Calu3 (cell line): Measurements from ENCODE around the gene PBLD. TPM values are rescaled to one million over a fixed set of nuclear protein-coding genes. Genes with fewer than 3 reads are reported as not detected.
A peak's percentile ranks its signal among the peaks of the same experiment; 100 is the strongest.

Source experiments
- Bru-seq: library from RNA; stranded (reverse); fragments of 400-500 nt; gene quantifications from one replicate; lab custom pipeline; 2021; lab: Mats Ljungman, UMichigan
- BruChase-seq, 2 experiments: library from RNA; stranded (reverse); fragments of 400-500 nt; gene quantifications; one replicate each; lab custom pipeline; 2021; lab: Mats Ljungman, UMichigan
- BruUV-seq: library from RNA; stranded (reverse); fragments of 400-500 nt; replicated peaks from 2 replicates; lab custom pipeline; 2021; lab: Mats Ljungman, UMichigan
- CTCF ChIA-PET: fragments of 300-600 bp; sonication (Branson Sonifier 250); formaldehyde crosslinking; loops from one replicate; lab custom pipeline; 2022; ENCODE audit warnings: antibody characterized with exemption; lab: Charles Lee
- DNase-seq: peaks from one replicate; pipeline ENCODE4 v3.0.0; 2022
- H3K27ac Mint-ChIP-seq: one replicate; pipeline ENCODE4 v1.8.0; 2022; ENCODE audit warnings: mixed read lengths; ENCODE audit not compliant: unreplicated experiment
- H3K27me3 Mint-ChIP-seq: one replicate; pipeline ENCODE4 v1.8.0; 2022; ENCODE audit warnings: mixed read lengths; ENCODE audit not compliant: unreplicated experiment
- H3K36me3 Mint-ChIP-seq: one replicate; pipeline ENCODE4 v1.8.0; 2022; ENCODE audit warnings: mild to moderate bottlenecking, moderate library complexity, mixed read lengths; ENCODE audit not compliant: insufficient read depth, unreplicated experiment
- H3K4me1 Mint-ChIP-seq: one replicate; pipeline ENCODE4 v1.8.0; 2022; ENCODE audit warnings: mild to moderate bottlenecking, low read depth, mixed read lengths; ENCODE audit not compliant: unreplicated experiment
- H3K4me3 Mint-ChIP-seq: one replicate; pipeline ENCODE4 v1.8.0; 2022; ENCODE audit warnings: mild to moderate bottlenecking, low read depth, moderate library complexity, mixed read lengths; ENCODE audit not compliant: unreplicated experiment
- H3K9me3 Mint-ChIP-seq: one replicate; pipeline ENCODE4 v1.8.0; 2022; ENCODE audit warnings: low read depth, mixed read lengths; ENCODE audit not compliant: unreplicated experiment
- intact Hi-C: fragments of 100-400 bp; cut with micrococcal nuclease; formaldehyde crosslinking; loops from one replicate; pipeline ENCODE4 v1.10.0; 2022; ENCODE audit not compliant: unreplicated experiment
- long read RNA-seq: library from polyadenylated mRNA; stranded (forward); transcript quantifications from one replicate; pipeline ENCODE4 v2.0.0, GENCODE V29; 2022
- total RNA-seq: library from RNA; stranded (reverse); gene quantifications from 2 replicates; pipeline ENCODE4 v1.2.3, GENCODE V29; 2022
- TF ChIP-seq, protein P1 (sequence below): fragments of 200-600 bp; IDR thresholded peaks from one replicate; pipeline ENCODE4 v1.8.0; 2022; ENCODE audit warnings: antibody characterized with exemption; ENCODE audit not compliant: unreplicated experiment

The PBLD gene
- total RNA-seq (8.9 TPM in 2 replicates), Bru-seq, nascent RNA (percentile 55 among the genes with signal in this experiment), BruChase-seq, experiment 1, labeled RNA remaining after a 6-hour chase (percentile 50 among the genes with signal in this experiment), BruChase-seq, experiment 2, labeled RNA remaining after a 2-hour chase (percentile 56 among the genes with signal in this experiment)
- long read RNA-seq, transcript PBLD-202 (10 exons, 2,165 nt), result major isoform, 5 of 9 reads
- long read RNA-seq, partial matches to known transcripts, result 1 of 9 reads
- long read RNA-seq, other reads (novel, unspliced or antisense), result 2 of 9 reads

DNA sequence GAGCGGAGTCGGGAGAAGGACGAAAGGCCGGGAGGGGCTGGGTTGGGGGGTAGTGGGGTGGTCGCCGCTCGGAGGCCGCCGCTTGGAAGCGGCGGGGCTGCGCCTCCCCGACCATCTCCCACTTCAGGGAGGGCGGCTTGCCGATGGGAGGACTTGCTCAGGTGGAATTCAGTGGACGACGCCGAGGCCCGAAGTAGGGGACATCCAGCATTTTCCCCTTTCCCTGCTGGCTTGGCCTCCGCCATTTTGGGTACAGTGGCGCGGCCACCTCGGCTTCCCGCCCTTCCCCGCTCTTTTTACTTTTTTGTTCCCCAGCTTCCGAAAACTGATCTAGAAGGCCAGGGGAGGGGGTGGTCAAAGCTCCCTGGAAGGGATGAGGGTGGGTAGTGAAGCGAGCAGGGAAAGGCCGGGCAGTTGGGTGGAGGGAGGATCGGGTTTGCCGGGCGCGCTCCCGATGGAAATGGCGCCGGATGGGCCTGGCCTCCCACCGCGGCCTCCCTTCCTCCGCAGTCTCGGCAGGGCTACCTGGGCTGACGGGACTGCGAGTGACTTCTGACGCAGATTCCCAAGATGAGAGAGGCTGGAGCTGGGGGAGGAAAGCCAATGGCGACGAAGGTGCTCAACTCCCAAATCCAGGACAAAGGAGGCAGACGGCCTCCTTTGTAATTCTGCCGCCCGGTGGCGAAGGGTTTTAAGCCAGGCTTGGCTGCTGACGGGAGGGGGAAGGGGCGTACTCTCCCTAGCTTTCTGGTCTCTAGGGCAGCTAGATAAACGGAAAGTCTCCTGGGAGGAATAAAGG is at the start of gene PBLD:
Gene PBLD (minus strand): TSS at position 670 of the 799 bp plus-strand sequence. CDS start 26,084 bp downstream, outside the sequence.
- CTCF ChIA-PET, result interaction anchor here (0.6 to 3.1 kb wide), 10 partner anchors 10 to 528 kb away, joined by 3 to 18 read pairs (median 4); no protein-coding TSS in a partner anchor
- intact Hi-C loops, result loop anchor here (10.0 kb wide), 1 partner anchor 448 kb away; the partner anchor contains the start of gene SIRT1
- peak within 1 kb of the TSS; percentile 88 for H3K27ac Mint-ChIP-seq
- peak; percentile 81 for DNase-seq
- H3K27me3 Mint-ChIP-seq, result no peaks in the 10 kb centered on the region
- H3K36me3 Mint-ChIP-seq, result peaks cover 79% of the 10 kb centered on the region
- H3K9me3 Mint-ChIP-seq, result no peaks in the 10 kb centered on the region
- peak within 1 kb of the TSS; percentile 98 for H3K4me3 Mint-ChIP-seq
- no TSS peak for BruUV-seq
- TF ChIP-seq, protein P1, sequence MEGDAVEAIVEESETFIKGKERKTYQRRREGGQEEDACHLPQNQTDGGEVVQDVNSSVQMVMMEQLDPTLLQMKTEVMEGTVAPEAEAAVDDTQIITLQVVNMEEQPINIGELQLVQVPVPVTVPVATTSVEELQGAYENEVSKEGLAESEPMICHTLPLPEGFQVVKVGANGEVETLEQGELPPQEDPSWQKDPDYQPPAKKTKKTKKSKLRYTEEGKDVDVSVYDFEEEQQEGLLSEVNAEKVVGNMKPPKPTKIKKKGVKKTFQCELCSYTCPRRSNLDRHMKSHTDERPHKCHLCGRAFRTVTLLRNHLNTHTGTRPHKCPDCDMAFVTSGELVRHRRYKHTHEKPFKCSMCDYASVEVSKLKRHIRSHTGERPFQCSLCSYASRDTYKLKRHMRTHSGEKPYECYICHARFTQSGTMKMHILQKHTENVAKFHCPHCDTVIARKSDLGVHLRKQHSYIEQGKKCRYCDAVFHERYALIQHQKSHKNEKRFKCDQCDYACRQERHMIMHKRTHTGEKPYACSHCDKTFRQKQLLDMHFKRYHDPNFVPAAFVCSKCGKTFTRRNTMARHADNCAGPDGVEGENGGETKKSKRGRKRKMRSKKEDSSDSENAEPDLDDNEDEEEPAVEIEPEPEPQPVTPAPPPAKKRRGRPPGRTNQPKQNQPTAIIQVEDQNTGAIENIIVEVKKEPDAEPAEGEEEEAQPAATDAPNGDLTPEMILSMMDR, result no peak
- H3K4me1 Mint-ChIP-seq, result peaks cover 64% of the 10 kb centered on the region

DNA sequence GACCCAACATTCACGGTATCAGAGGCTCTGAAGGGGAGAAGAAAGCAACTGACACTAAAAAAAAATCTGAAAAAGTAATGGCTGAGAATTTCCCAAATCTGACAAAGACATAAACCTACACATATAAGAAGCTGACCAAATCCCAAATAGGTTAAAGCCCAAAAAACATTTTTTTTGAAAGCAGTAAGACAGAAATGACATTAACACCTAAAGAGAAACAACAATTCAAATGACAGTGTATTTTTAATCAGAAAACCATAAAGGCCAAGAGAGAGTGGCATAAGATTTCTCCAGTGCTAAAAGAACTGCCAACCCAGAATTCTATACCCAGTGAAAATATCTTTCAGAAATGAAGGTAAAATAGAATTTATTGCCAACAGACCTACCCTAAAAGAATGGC is 38.9 kb upstream of the PBLD start:
- Mint-ChIP-seq H3K27ac (no peak overlapping the region), H3K4me3 (no peak overlapping the region), H3K9me3 (no peaks in the 10 kb centered on the region), H3K4me1 (no peaks in the 10 kb centered on the region), H3K27me3 (no peaks in the 10 kb centered on the region), H3K36me3 (peaks cover 37% of the 10 kb centered on the region)
- no peak for DNase-seq
- TF ChIP-seq, protein P1, result no peak
- intact Hi-C loops, result no loop called here
- no TSS peak for BruUV-seq
- CTCF ChIA-PET, result no interaction called here

DNA sequence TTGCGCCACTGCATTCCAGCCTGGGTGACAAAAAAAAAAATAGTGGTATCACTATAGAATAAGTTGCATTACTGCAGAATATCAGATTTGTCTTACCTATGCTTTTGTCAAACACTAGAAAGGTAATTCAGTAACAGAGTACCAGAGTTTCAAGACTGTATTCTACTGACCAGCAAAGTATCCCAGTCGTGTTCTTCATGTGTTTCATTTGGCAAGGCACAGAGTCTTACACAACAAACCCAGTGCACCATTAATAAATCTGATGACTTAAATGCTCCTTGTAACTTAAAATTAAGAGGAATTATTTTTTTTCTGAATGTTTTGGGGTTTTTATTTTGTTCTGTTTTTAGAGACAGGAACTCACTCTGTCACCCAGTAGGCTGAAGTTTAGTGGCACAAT is 34.4 kb upstream of the PBLD start:
- Mint-ChIP-seq H3K4me1 (no peaks in the 10 kb centered on the region), H3K27me3 (no peaks in the 10 kb centered on the region), H3K9me3 (no peaks in the 10 kb centered on the region), H3K4me3 (no peak overlapping the region), H3K36me3 (peaks cover 35% of the 10 kb centered on the region), H3K27ac (no peak overlapping the region)
- intact Hi-C loops, result no loop called here
- DNase-seq, result no peak
- TF ChIP-seq, protein P1, result no peak
- BruUV-seq, result no TSS peak
- CTCF ChIA-PET, result no interaction called here

DNA sequence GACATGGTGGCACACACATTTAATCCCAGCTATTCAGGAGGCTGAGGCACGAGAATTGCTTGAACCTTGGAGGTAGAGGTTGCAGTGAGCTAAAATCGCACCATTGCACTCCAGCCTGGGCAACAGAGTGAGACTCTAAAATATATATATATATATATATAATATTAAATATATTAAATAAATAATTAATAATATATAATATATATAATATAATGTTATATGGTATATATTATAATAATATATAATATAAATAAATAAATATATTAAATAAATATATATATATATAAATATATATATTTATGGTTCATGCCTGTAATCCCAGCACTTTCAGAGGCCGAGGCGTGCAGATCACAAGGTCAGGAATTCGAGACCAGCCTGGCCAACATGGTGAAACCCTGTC is 33.9 kb upstream of the PBLD start:
- H3K27ac Mint-ChIP-seq, result no peak overlapping the region
- H3K9me3 Mint-ChIP-seq, result no peaks in the 10 kb centered on the region
- H3K27me3 Mint-ChIP-seq, result no peaks in the 10 kb centered on the region
- H3K4me3 Mint-ChIP-seq, result no peak overlapping the region
- DNase-seq, result no peak
- H3K4me1 Mint-ChIP-seq, result no peaks in the 10 kb centered on the region
- intact Hi-C loops, result no loop called here
- BruUV-seq, result no TSS peak
- H3K36me3 Mint-ChIP-seq, result peaks cover 30% of the 10 kb centered on the region
- TF ChIP-seq, protein P1, result no peak
- CTCF ChIA-PET, result no interaction called here
